PFSK-1 (cell line): ENCODE measurements around the gene NDUFS6.

ENCODE experiments used
- FOXP2 ChIP-seq: optimal IDR thresholded peaks from 2 replicates; pipeline ENCODE3; 2011; ENCODE audit warnings: borderline replicate concordance, control low read depth, inconsistent platforms; ENCODE audit not compliant: insufficient read depth; ENCODE audit errors: extremely low read length, extremely low read depth
- POLR2AphosphoS5 ChIP-seq: IDR thresholded peaks from 2 replicates; pipeline ENCODE4 v1.6.1; 2012; ENCODE audit warnings: low read depth, mild to moderate bottlenecking, control low read depth, low read length, moderate library complexity
- SIN3A ChIP-seq: IDR thresholded peaks from 2 replicates; pipeline ENCODE4 v1.6.1; 2012; ENCODE audit warnings: mild to moderate bottlenecking, low read length, moderate library complexity, borderline replicate concordance; ENCODE audit not compliant: insufficient read depth
- TAF1 ChIP-seq: IDR thresholded peaks from 2 replicates; pipeline ENCODE4 v1.6.1; 2012; ENCODE audit warnings: low read length, control low read depth, borderline replicate concordance; ENCODE audit not compliant: insufficient read depth
- TF ChIP-seq, protein P1 (sequence below), 2 experiments: IDR thresholded peaks; 2 replicates each; pipeline versions ENCODE4 v1.6.1 to v1.8.0; 2011 to 2012; ENCODE audit warnings: low read depth in 2 of 2, low read length in 2 of 2, control low read depth in 1 of 2, inconsistent platforms in 1 of 2, mild to moderate bottlenecking in 1 of 2, moderate library complexity in 1 of 2; ENCODE audit not compliant: insufficient read depth in 1 of 2

The NDUFS6 gene

DNA sequence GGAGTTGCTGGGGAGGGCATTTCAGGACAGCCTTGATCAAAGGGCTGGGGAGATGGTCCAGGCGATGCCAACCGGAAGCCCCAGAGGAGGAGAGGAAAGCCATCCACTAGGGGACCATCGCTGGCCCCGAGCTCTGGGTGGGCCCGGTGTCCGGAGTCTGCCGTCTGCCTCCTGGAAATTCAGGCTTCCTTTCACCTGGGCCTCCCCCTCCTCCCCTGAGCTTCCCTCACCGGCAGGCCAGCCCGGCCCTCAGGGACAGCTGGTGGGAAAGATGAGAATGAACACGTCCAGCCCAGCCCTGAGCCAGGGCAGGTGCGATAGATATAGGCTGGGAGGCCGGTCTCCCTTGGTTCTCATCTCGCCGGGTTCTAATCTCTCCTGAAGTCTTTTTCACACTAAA is 64.3 kb downstream of the NDUFS6 start:
- TF ChIP-seq, protein P1, sequence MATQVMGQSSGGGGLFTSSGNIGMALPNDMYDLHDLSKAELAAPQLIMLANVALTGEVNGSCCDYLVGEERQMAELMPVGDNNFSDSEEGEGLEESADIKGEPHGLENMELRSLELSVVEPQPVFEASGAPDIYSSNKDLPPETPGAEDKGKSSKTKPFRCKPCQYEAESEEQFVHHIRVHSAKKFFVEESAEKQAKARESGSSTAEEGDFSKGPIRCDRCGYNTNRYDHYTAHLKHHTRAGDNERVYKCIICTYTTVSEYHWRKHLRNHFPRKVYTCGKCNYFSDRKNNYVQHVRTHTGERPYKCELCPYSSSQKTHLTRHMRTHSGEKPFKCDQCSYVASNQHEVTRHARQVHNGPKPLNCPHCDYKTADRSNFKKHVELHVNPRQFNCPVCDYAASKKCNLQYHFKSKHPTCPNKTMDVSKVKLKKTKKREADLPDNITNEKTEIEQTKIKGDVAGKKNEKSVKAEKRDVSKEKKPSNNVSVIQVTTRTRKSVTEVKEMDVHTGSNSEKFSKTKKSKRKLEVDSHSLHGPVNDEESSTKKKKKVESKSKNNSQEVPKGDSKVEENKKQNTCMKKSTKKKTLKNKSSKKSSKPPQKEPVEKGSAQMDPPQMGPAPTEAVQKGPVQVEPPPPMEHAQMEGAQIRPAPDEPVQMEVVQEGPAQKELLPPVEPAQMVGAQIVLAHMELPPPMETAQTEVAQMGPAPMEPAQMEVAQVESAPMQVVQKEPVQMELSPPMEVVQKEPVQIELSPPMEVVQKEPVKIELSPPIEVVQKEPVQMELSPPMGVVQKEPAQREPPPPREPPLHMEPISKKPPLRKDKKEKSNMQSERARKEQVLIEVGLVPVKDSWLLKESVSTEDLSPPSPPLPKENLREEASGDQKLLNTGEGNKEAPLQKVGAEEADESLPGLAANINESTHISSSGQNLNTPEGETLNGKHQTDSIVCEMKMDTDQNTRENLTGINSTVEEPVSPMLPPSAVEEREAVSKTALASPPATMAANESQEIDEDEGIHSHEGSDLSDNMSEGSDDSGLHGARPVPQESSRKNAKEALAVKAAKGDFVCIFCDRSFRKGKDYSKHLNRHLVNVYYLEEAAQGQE (IDR thresholded peaks at IDR 0.05; ENCODE audit: insufficient read depth in 1 of 2, low read depth in 2 of 2, low read length in 2 of 2) = no peak
- TF ChIP-seq FOXP2 (no peak), POLR2AphosphoS5 (no peak), TAF1 (no peak), SIN3A (no peak)
